Breast epithelium (tissue), 3 donors: Measurements from ENCODE around the gene TMEM231.

ENCODE experiments used
- CTCF ChIP-seq, 3 donors: fragments of 450-650 bp; IDR thresholded peaks; one replicate each; pipeline ENCODE4 v1.5.1; 2016 to 2017; ENCODE audit warnings: antibody characterized with exemption in 3 of 3, mild to moderate bottlenecking in 3 of 3, moderate library complexity in 3 of 3
- POLR2A ChIP-seq: fragments of 450-650 bp; IDR thresholded peaks from one replicate; pipeline ENCODE4 v1.6.1; 2016; ENCODE audit warnings: antibody characterized with exemption, mild to moderate bottlenecking, moderate library complexity

- TF ChIP-seq CTCF (IDR thresholded peaks at IDR 0.05) (no peak), POLR2A (peak; percentile 87)
Measured at GRCh38 chr16:75566040-75566757, 10.1 kb upstream of the TMEM231 start, which contains the start of gene GABARAPL2.
